ENCODE results near the gene FCN1.
"Not testable (repeated sequence)": the region's sequence is repeated elsewhere in the genome, so short reads cannot be mapped to it uniquely, and the experiment has no call there.

The FCN1 gene

DNA sequence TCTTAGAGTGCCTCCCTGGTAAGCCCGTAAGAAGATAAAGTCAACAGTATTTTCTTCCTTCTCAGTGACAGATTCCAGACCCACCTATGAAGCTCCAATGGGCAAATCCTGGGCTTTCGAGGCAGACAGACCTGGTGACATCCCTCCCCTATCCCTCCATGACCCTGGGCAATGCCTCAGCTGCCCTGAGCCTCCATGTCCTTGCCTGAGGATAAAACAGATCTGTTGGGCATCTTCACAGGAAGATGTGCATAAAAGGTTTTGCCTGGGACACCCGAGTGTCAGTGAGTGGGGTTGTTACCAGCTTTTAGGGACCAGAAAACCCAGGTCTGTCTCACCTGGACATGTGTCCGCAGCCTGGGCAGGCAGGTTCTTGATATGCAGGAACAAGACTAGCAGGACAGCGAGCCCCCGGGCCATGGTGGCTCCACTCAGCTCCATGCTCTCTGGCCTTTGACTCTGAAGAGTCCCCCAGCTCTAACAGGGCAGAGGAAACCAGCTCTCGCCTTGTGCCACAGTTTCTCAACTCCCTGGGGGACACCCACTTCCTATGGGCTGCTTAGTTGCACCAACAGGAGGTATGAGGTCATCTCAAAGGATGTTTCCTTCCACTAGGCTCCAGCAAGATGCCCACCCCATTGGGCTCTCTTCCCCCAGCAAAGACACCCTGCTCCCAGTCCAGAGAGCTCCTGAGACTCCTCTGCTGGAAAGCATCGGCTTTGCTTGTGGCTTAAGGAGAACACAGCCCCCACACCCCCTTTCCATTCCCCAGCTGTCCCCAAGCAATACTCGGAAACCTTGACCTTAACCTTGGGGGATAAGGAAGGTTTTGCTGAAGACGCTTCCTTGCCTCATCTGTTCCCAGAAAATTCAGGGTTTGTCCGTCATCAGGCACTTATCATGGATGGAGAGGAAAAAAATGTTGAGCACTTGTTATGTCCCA, at the start of gene FCN1:
Gene FCN1 (minus strand): TSS at position 482 of the 943 bp plus-strand sequence. CDS start 41 bp downstream, at position 441.
- DNase-seq = no peak

DNA sequence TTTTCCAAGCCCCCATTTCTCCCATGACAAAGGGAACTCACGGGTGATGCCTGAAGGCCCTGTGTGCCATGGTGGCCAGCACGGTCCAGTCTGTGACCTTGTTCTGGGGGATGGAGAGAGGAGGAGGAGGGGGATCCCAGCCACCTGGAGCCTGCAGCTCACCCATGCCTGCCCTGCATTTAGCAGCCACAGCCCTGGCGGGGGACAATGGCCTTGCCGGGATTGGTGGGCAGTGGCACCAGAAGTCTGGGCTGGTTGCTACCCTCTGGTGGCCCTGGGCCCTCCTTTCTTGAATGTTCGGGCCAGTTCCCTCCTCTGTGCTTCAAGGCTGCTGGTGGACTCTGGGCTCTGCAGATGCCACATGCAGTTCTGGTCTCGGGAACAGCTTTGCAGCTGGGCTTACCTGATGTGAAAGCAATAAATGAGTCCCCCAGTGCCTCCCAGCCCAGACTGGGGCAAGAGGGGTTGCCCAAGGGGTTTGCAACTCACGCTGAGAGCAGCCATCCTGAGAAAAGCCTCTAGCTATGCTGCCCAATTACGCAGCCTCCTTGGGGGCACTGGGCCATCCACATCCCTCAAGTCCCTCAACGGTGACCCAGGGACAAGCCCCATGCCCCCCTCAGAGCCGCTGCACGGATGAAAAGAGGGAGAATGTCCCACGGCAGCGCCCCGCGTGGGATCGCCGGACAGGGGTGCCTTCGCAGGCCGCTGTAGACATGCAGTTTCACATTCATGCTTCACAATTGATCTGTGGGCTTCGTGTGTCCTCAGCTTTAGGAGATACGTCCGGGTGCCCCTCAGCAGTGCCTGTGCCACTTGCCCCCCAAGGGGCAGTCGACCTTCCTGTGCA, 49.2 kb upstream of the FCN1 start:
- DNase-seq = no peak

DNA sequence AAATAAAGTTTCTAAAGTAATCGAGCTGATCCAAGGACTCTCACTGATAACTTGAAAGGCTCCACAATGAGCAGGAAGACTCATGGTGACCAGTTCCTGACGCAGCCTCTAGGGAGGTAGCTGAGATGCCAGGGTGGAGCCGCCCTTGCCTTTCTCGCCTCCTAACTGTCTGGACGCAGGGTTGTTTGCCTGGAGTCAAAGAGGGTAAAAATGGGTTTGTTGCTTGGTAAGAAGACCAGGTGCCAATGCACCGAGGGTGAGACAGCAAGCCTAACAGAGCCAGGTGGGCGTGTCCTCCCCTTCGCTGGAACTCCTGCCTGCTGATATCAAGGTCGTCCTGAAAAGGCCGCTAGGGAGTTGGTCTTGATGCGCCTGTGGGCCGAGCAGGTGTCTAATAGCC, 48.6 kb upstream of the FCN1 start:
- DNase-seq = no peak

DNA sequence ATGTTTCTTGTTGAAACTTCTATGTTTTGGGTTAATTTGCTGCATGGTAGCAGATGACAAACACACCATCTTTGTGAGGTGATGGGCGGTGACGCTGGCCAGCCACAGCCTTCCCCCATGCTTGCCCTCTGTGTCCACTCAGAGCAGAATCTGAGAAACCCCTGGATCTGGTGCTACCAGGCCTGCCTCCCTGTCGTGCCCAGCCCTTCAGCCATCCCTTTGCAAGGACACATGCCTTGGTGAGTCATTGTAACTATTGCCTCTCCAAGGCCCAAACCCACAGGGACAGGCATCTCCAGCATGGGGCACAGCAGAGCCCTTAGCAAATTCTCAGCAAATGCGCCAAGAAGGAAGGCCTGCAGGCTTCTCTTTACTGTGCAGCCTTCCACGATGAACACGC, 48.1 kb upstream of the FCN1 start:
- DNase-seq = no peak

DNA sequence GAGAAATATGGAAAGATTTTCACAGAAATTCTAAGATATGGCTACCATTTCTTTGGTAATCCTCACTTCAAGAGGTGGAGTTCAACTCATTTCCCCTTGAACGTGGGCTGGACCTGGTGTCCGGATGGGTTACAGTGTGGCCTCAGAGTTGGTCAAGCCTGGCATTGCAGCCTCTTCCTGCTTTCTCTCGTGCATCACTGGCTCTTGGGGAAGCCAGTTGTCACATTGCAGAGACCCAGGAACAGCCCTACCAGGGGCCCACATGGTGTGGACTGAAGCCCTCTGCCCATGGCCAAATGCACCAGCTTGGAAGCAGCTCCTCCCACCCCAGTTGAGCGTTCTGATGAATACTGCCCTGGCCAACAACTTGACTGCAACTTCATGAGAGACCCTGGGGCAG, 47.7 kb upstream of the FCN1 start:
- no peak for DNase-seq

DNA sequence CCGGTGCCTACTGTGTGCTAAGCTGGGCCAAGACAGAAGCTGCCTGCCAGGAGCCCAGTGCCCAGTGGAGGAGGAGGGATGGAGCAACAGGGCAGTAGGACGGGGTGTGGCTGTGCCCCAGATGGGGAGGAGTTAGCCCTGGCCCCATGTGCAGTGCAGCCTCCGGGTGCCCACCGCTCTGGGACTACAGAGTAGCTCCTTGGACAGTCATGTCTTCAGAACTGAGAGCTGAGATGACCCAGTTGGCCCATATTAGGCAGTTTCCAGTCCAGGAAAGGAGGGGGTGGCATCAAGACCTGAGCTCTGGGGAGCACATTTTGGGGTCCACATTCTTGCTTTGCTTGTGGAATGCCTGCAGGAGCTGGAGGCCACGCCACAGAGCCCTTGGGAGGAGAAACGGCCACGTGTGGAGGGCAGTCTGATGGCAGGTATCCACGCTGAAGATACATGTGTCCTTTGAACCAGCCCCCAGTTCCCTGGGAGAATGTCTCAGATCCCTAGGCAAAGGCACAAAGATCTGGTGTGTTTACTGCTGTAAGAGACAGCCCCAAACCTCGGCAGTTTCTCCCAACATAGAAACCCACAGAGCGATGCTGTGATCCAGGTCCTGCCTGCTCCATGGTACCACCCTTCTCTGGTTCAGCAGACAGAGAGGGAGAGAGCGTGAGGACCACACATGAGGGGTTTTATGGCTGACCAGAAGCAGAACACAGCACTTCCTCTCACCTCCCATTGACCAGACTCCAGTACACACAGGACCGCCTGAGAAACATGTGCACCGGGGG, 46.8 kb upstream of the FCN1 start:
- DNase-seq = no peak

DNA sequence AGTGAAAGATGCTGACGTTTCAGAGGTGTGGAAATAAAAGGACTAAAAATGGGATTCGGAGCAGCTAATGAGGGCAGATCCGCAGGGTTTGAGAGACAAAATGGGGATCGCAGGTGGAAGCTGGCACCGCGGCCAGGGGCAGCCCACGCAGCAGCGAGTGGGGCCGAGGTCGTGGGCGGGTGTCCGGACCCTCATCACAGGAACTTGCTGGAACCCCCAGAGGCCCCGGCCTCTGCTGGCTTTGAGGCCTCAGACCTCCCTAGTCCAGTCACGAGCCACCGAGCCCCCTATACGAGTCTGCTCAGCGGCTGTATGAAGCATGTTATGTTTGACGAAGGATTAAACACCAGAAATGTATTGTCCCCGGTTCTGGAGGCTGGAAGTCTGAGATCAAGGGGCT, 45.8 kb upstream of the FCN1 start:
- DNase-seq = no peak

DNA sequence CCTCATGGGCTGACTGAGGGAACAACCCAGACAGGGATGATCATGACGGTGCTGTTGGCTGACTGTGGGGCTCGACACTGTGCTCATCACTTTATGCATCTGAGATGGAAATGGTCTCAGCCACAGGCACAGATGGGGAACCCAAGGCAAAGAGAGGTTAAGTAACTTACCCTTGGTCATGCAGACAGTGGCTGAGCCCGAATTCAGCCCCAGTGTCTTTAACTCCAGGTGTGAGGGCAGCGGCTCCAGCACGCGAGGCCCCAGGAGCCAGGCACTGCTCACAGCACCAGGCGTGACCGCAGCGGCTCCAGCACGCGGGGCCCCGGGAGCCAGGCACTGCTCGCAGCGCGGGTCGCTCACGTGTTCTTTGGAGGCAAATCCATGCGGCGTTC, 45.3 kb upstream of the FCN1 start:
- no peak for DNase-seq

DNA sequence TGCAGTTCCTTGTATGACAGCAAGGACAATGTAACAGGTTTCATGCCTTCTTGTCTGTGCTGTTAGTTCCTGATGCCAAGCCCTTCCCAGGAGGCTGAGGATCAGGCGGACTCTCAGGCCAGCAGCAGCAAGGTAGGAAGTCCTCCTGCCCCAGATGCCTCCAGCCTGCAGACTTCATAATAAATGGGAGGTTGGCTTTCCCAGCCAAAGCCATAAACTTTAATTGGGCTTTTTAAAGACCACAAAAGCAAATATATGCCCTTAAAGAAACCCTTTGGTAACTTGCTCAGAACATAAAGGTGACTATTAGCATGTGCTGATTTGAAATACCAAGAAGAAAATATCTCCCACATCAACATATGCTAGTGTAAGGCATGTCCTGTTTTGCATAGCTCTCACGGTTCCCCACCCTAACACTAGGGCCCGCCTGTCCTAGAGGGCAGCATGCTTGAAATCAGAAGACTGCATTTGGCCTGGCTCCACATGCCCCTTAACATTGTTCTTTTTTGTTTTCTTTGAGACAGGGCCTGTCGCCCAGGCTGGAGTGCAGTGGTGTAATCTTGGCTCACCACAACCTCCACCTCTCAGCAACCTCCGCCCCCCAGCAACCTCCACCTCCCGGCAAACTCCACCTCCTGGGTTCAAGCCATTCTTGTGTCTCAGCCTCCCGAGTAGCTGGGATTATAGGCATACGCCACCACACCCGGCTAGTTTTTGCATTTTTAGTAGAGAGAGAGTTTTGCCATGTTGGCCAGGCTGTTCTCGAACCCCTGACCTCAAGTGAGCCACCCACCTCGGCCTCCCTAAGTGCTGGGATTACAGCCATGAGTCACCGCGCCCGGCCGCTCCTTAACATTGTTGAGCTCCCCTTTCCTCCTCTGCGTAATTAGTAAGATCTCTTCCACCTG, 44.6 kb upstream of the FCN1 start:
- no peak for DNase-seq

DNA sequence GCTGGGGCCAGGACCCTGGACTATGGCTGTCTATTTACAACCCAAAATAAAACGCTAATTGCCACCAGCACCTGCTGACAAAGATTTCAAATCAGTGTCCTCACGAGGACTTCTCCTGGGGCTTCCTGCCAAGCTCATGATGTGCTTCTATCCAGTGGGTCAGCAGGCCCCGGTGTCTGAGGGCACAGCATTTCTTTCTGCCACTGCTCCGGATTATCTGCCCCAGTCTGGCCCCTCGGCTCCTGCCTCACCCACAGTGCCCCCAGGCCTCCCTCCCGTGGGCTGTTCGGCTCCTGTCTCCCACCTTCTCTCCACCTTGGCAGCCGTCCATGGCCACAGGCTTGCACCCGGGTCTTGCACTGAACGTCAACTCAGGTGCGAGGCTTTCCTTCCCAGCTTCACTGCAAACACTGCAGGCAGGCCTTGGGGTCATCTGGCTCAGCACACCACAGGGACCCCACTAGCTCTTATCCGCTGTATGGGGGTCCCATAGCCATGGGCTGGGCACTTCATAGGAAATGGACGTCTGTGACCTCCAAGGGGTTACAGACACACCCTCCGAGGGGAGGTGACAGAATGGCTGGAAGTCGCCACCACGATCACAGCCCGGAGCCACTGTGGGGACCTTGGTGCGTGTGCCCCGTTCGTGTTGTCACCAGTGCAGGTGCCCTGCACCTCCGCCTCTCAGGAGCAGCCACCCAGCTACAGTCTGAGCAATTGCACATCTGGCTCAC, 43.8 kb upstream of the FCN1 start:
- DNase-seq = peak; percentile 14

DNA sequence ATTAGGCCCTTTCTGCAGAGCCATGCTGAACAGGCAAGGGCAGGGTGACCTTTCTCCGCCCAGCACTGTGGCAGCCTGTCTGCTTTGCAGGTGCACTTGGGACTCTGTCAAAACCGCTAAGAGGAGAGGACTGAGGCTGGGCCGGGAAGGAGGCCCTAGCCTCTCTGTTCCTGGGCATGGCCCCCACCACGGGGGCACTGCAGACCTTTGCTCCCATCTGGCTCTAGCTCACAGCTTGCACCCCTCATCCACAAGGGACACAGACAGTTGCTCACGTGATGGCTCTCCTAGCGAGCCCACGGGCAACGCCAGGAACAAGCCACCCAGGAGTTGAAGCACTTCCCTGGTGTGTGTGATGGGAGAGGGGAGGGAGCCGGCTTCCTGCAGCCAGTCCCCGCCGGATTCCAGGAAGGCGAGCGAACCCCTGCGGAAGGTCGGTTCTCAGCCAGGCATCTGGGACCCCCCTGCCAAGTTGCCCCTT, 43.0 kb upstream of the FCN1 start:
- no peak for DNase-seq

DNA sequence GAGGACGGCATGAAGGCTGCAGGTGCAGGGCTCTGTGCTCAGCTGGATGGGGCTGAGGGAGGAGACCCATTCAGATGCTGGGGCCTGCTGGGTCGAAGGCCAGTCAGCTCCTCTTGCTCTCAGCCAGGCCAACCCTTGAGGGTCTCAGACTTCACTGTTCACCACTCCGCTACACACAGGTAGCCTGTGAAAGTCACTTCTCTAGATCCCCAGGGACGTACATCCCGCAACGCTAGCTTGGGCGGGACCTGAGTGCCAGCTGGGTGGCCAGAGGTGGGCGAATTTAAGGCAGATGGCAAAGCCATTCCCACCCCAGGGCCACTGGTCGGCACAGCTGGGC, 42.2 kb upstream of the FCN1 start:
- DNase-seq = no peak

DNA sequence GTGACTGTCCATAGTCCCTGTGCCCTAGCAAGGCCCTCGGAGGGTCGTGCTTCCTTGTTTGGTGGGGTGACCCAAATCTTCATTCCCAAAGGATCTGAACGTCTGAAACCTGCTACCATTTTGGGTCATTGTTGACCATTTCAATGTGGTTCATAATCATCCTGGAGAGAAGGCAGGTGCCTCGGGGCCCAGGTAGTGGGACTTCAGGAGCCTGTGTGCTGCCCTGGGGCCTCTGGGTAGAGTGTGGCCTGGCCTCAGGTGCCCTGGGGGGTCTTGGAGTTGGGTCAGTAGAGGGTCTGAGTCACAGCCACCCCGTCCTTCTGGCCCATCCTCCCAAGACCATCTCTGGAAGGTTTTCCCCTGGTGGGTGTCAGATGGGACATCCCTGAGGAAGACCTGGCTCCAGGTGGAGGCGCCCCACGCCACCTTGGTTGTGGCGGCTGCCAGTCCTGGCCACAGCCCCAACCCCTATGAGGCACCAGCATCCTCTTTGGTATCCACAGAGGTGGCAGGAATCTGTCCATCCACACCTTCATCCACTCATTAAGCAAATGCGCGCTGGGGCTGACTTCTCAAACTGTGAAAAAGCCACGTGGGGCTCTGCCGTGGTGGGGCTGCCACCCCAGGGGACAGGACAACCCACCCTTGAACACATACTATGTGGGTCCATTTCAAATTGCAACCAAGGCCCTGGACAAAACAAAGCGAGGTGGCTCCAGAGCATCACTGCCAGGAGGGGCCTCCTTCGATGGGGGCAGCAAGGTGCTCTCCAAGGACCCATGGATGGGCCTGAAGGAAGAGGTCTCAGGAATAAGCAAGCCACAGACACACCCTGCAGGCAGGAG, 41.6 kb upstream of the FCN1 start:
- no peak for DNase-seq

DNA sequence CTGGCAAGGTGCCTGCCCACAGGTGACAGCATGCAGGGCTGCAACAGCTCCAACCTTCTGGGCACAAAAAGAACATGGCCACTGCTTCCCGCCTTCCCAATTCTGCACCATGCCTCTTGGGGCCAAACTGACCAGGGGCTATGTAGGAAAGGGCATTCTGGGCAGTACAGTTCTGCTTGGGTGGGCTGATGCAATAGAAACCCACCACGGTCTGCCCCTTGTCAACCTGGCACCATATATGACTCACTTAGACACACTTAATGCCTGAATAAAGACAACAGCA, 40.2 kb upstream of the FCN1 start:
- DNase-seq = no peak

DNA sequence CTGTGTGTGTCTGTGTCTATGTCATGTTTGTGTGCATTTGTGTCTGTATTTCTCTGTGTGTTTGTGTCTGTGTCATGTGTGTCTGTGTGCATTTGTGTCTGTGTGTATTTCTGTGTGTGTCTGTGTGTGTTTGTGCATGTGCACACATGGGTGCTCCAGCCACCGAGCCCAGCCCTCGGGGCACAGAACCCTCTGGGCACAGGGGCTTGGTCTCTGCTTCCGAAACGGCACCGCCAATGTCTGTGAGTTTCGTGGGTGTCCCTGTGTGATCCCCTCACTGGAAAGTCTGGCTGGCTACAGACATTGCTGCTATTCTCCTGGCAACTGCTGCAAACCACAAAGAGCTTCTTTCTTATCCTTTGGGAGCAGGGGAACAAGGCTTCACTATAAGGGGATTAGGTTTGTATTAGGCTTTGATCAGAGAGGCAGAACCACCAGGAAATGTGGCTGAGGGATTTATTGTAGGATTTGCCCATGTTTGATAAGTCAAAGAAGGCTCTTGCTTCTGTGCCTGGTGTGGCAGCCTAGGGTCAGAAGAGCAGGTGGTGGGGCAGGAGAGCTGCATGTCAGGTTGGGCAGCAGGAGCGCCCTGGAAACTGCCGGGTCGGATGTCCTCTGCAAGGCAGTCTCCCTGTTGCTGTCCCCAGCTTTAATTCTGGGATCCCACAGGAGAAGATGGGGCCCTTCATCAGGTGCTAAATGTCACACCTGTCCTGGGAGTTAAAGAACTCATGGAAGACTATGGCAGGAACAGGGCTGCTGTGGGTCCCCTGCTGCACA, 39.6 kb upstream of the FCN1 start:
- DNase-seq = no peak

DNA sequence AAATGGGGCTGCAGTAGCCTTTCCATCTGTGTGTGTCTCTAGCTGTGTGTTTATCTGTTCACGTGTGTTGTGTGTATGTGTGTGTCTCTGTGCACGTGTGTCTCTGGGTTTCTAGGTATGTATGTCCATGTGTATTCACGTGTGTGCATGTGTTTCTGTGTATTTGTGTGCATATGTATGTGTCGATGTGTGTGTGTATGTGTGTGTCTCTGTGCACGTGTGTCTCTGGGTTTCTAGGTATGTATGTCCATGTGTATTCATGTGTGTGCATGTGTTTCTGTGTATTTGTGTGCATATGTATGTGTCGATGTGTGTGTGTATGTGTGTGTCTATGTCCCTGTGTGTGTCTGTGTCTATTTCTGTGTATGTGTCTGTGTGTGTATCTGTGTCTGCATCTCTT, 38.7 kb upstream of the FCN1 start:
- not testable (repeated sequence) for DNase-seq

DNA sequence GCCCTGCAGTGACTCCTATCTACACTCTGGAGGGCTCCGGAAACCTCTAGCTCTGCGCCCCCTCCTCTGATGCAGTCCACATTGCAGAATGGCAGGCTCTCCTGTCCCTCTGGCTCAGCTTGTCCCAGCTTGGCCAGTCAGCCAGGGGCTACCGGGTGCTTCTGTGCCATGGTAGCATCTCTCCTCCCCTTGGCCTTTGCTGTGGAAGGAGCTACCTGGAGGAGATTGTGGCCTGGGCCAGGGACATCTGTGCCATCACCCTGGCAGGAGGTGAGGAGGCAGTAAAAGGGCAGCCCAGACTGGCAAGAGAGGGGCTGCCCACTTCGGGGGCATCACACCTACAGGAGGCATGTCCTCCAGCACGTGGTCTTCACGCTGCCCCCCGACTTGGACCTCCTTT, 38.1 kb upstream of the FCN1 start:
- no peak for DNase-seq

DNA sequence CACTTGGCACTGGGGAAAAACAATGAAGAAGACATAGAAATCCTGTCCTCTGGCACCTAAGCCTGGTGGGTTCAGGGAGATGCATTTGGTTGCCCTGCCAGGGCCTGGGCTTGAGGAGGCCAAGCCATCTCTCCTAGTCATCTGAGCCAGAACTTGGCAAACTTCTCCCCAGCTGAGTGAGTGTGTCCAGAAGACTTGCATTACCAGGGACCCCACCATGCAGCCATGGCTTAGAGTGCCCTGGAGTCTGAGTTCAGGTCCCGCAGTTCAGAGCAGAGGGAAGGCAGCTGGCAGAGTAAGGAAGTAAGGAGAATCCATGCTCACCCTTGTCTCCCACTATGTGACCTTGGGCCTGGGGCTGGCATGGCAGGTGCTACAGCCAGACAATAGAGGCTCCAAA, 37.4 kb upstream of the FCN1 start:
- DNase-seq = no peak

DNA sequence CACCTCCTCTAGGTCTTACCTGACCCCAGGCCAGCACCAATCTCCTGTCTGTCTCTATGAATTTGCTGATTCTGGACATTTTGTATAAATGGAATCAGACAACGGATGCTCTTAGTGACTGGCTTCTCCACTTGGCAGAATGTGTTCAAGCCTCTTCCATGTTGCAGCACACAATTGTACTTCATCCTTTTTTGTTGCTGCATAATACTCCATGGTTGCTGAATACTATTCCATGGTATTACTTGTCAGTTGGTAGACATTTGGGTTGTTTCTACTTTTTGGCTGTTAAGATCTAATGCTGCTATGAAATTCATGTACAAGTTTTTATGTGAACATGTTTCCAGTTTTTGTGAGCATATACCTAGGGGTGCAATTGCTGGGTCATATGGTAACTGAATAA, 34.3 kb upstream of the FCN1 start:
- no peak for DNase-seq

DNA sequence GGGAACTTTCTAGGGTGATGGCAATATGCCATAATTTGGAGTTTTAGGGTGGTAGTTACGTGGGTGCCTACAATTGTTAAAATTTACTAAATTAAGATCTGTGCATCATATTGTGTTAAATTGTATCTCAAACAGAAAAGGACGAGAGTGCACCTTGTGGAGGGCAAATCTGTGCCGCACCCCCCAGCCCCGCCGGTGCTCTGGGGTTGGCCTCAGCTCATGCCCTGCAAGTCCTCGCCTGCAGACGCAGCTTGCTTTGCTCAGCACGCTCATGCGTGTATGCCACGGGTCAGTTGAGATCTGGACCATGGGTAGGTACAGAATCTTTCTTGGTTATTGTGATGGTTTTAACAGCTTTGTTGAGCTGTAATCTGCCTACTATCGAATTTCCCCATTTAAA, 33.7 kb upstream of the FCN1 start:
- DNase-seq = no peak

Measured in NCI-H1092 treated with DMSO at 0.1 percent for 48 hours (cell line).